ENCODE data around the gene TFPI. TPM values are rescaled to one million over a fixed set of nuclear protein-coding genes. Genes with fewer than 3 reads are reported as not detected.
"Not testable (repeated sequence)": the region's sequence is repeated elsewhere in the genome, so short reads cannot be mapped to it uniquely, and the experiment has no call there.

The TFPI gene
- total RNA-seq, 3 donors from 2014 or later = 16.3 to 46.7 (median 31.5) TPM

- no peaks in the 10 kb centered on the region for H3K4me1 ChIP-seq (ENCODE audit: low read depth)
- no peaks in the 10 kb centered on the region for H3K9me3 ChIP-seq
- intact Hi-C loops (cut with DNase I, micrococcal nuclease) = no loop called here
- no peaks in the 10 kb centered on the region for H3K36me3 ChIP-seq (ENCODE audit: low read depth)
- TF ChIP-seq, protein P1, sequence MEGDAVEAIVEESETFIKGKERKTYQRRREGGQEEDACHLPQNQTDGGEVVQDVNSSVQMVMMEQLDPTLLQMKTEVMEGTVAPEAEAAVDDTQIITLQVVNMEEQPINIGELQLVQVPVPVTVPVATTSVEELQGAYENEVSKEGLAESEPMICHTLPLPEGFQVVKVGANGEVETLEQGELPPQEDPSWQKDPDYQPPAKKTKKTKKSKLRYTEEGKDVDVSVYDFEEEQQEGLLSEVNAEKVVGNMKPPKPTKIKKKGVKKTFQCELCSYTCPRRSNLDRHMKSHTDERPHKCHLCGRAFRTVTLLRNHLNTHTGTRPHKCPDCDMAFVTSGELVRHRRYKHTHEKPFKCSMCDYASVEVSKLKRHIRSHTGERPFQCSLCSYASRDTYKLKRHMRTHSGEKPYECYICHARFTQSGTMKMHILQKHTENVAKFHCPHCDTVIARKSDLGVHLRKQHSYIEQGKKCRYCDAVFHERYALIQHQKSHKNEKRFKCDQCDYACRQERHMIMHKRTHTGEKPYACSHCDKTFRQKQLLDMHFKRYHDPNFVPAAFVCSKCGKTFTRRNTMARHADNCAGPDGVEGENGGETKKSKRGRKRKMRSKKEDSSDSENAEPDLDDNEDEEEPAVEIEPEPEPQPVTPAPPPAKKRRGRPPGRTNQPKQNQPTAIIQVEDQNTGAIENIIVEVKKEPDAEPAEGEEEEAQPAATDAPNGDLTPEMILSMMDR (IDR thresholded peaks at IDR 0.05) = no peak
- no peak overlapping the region for H3K4me3 ChIP-seq
- no peak for DNase-seq
- no peak for ATAC-seq
Observed at GRCh38 chr2:187543488-187543887, 10.7 kb downstream of the TFPI start.

DNA sequence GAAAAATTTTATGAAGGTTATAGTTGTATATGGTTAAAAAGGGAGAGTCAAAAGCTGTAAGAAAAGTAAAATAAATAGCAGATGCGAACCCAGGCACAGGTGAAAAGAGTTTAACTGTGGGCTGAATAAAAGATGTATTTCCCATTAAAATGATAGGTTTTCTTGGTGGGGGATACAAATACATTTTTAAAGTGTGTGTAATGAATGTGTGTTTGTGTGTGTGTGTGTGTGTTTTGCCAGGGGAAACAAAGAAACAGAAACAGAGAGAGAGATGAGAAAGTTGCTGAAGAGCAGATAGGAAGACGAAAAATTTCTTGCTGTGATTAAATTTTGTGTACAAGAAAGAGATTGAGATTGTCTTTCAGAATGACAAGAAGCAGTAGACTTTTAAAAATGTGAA, 12.1 kb downstream of the TFPI start:
- no peaks in the 10 kb centered on the region for H3K4me1 ChIP-seq (ENCODE audit: low read depth)
- intact Hi-C loops (cut with DNase I, micrococcal nuclease) = no loop called here
- no peaks in the 10 kb centered on the region for H3K36me3 ChIP-seq (ENCODE audit: low read depth)
- DNase-seq = no peak
- ATAC-seq = no peak
- TF ChIP-seq, protein P1 (IDR thresholded peaks at IDR 0.05) = no peak
- no peaks in the 10 kb centered on the region for H3K9me3 ChIP-seq
- no peak overlapping the region for H3K4me3 ChIP-seq

GRCh38 chr2:187541086-187542085, 12.8 kb downstream of the TFPI start:
- Histone ChIP-seq H3K36me3 (ENCODE audit: low read depth) (no peaks in the 10 kb centered on the region), H3K4me1 (ENCODE audit: low read depth) (no peaks in the 10 kb centered on the region)
- DNase-seq = no peak

GRCh38 chr2:187538222-187538621, 16.0 kb downstream of the TFPI start:
- H3K9me3 ChIP-seq; DNase-seq; H3K4me3 ChIP-seq; intact Hi-C loops (cut with DNase I, micrococcal nuclease); ATAC-seq; H3K4me1 ChIP-seq (ENCODE audit: low read depth); H3K36me3 ChIP-seq (ENCODE audit: low read depth): not testable (repeated sequence)

More at GRCh38 chr2:187541086-187542085, 12.8 kb downstream of the TFPI start:
- ATAC-seq = peak; percentile 81
- H3K9me3 ChIP-seq = no peaks in the 10 kb centered on the region
- intact Hi-C loops (cut with DNase I, micrococcal nuclease) = no loop called here
- H3K4me3 ChIP-seq = no peak overlapping the region
- TF ChIP-seq, protein P1 (IDR thresholded peaks at IDR 0.05) = no peak

- H3K36me3 ChIP-seq (ENCODE audit: low read depth); DNase-seq; H3K4me3 ChIP-seq; intact Hi-C loops (cut with DNase I, micrococcal nuclease); H3K9me3 ChIP-seq; H3K4me1 ChIP-seq (ENCODE audit: low read depth); ATAC-seq: not testable (repeated sequence)
Observed at GRCh38 chr2:187535381-187535780, 18.9 kb downstream of the TFPI start.

DNA sequence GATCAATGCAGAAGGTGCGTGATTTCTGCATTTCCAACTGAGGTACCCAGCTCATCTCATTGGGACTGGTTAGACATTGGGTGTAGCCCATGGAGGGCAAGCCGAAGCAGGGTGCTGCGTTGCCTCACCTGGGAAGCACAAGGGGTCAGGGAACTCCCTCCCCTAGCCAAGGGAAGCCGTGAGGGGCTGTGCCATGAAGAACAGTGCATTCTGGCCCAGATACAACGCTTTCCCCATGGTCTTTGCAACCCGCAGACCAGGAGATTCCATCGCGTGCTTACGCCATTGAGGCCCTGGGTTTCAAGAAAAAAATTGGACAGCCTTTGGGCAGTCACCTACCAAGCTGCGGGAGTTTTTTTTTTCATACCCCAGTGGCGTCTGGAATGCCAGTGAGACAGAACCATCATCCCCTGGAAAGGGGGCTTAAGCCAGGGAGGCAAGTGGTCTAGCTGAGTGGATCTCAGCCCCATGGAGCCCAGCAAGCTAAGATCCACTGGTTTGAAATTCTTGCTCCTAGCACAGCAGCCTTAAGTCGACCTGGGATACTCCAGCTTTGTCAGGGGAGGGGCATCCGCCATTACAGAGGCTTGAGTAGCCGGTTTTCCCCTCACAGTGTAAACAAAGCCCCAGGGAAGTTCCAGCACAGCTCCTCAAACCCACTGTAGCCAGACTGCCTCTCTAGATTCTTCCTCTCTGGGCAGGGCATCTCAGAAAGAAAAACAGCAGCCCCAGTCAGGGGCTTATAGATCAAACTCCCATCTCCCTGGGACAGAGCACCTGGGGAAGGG, 21.7 kb downstream of the TFPI start:
- ATAC-seq = no peak
- TF ChIP-seq, protein P1 (IDR thresholded peaks at IDR 0.05) = no peak
- H3K4me1 ChIP-seq (ENCODE audit: low read depth) = no peaks in the 10 kb centered on the region

More for the DNA sequence above, 21.7 kb downstream of the TFPI start:
- Histone ChIP-seq H3K9me3 (no peaks in the 10 kb centered on the region), H3K36me3 (ENCODE audit: low read depth) (no peaks in the 10 kb centered on the region), H3K4me3 (no peak overlapping the region)
- no peak for DNase-seq
- intact Hi-C loops (cut with DNase I, micrococcal nuclease) = no loop called here

Measured in mucosa of descending colon (tissue), 3 donors.